ENCODE measurements around the gene SMIM36.
"Not testable (repeated sequence)": the region's sequence is repeated elsewhere in the genome, so short reads cannot be mapped to it uniquely, and the experiment has no call there.

The SMIM36 gene

GRCh38 chr17:55530064-55530463 lies 18.8 kb upstream of the SMIM36 start:
- no peak for DNase-seq (ENCODE audit: low spot score)
- in situ Hi-C loops (cut with MboI; ENCODE audit: low sequenced_read_pairs, unreplicated experiment): no loop called here
- TF ChIP-seq CTCF (IDR thresholded peaks at IDR 0.05; ENCODE audit: borderline replicate concordance, control extremely low read depth, extremely low read depth, insufficient read depth, missing control alignments): no peak

DNA sequence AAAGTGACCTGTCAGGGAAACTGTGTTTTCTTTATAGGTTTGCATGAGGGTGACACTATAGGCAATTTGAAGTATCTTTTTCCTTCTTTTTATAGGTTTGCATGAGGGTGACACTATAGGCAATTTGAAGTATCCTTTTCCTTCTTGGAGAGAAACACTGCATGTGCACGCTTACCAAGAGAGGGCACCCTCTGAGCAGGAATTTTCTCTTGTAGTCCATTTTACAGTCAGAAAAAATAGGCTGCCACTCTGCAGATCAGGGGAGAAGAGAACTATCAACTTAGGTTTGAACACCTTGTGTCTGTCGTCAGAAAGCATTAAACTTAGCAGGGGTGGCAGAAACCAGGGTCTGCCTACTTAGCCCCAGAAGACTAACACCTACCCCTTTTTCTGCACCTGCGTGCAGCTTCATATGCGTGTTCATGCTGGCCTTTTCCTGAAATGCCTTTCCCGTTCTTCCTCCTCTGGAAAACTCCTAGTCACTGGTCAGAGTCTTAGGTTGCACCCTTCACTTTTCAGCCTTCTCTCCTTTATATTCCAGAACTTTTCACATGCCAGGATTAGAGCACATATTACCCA lies 16.4 kb upstream of the SMIM36 start:
- in situ Hi-C loops (cut with MboI; ENCODE audit: low sequenced_read_pairs, unreplicated experiment): loop anchor here (10.0 kb wide), 2 partner anchors 187 to 217 kb away; no protein-coding TSS in a partner anchor
- DNase-seq (ENCODE audit: low spot score): peak; percentile 29
- TF ChIP-seq CTCF (IDR thresholded peaks at IDR 0.05; ENCODE audit: borderline replicate concordance, control extremely low read depth, extremely low read depth, insufficient read depth, missing control alignments): peak; percentile 41

GRCh38 chr17:55524440-55525220 lies 13.4 kb upstream of the SMIM36 start:
- no peak for DNase-seq (ENCODE audit: low spot score)
- in situ Hi-C loops (cut with MboI; ENCODE audit: low sequenced_read_pairs, unreplicated experiment): loop anchor here (10.0 kb wide), 2 partner anchors 190 to 220 kb away; no protein-coding TSS in a partner anchor
- TF ChIP-seq CTCF (IDR thresholded peaks at IDR 0.05; ENCODE audit: borderline replicate concordance, control extremely low read depth, extremely low read depth, insufficient read depth, missing control alignments): no peak

- in situ Hi-C loops (cut with MboI; ENCODE audit: low sequenced_read_pairs, unreplicated experiment): loop anchor here (10.0 kb wide), 2 partner anchors 192 to 222 kb away; no protein-coding TSS in a partner anchor
- DNase-seq (ENCODE audit: low spot score): not testable (repeated sequence)
Measured at GRCh38 chr17:55523032-55523431, 11.8 kb upstream of the SMIM36 start.

- no peak for DNase-seq (ENCODE audit: low spot score)
- in situ Hi-C loops (cut with MboI; ENCODE audit: low sequenced_read_pairs, unreplicated experiment): loop anchor here (10.0 kb wide), 2 partner anchors 194 to 224 kb away; no protein-coding TSS in a partner anchor
- TF ChIP-seq CTCF (IDR thresholded peaks at IDR 0.05; ENCODE audit: borderline replicate concordance, control extremely low read depth, extremely low read depth, insufficient read depth, missing control alignments): no peak
Measured at GRCh38 chr17:55521186-55521585, 9.9 kb upstream of the SMIM36 start.

GRCh38 chr17:55520402-55520801 lies 9.2 kb upstream of the SMIM36 start:
- in situ Hi-C loops (cut with MboI; ENCODE audit: low sequenced_read_pairs, unreplicated experiment): loop anchor here (10.0 kb wide), 2 partner anchors 194 to 224 kb away; no protein-coding TSS in a partner anchor
- DNase-seq (ENCODE audit: low spot score): no peak
- TF ChIP-seq CTCF (IDR thresholded peaks at IDR 0.05; ENCODE audit: borderline replicate concordance, control extremely low read depth, extremely low read depth, insufficient read depth, missing control alignments): no peak

DNA sequence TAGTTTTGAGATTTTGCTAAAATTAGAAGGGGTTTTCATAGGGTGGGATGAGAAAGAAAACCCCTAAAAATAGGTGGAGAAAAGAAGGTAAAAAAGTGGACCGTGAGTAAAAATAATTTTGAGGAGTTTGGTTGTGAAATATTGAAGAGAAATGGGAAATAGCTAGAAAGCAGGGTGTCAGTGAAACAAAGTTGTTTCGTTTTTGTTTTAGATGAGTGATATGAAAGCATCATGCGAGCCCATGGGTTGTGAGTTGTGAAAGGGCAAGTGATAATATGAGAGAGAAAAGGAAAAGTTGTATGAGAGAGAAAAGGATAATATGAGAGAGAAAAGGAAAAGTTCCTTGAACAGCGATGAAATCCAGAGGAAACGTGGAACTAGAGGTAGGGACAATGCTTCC lies 7.3 kb upstream of the SMIM36 start:
- TF ChIP-seq CTCF (IDR thresholded peaks at IDR 0.05; ENCODE audit: borderline replicate concordance, control extremely low read depth, extremely low read depth, insufficient read depth, missing control alignments): no peak
- no peak for DNase-seq (ENCODE audit: low spot score)
- in situ Hi-C loops (cut with MboI; ENCODE audit: low sequenced_read_pairs, unreplicated experiment): loop anchor here (10.0 kb wide), 2 partner anchors 164 to 524 kb away; no protein-coding TSS in a partner anchor
